CD4-positive, alpha-beta T cell treated with Interleukin-17A for 1 hour (primary cell): ENCODE data around the gene COL4A1.

ENCODE experiments used
- DNase-seq: peaks from one replicate; pipeline ENCODE4 v3.0.0-alpha.2; 2020

COL4A1 gene

GRCh38 chr13:110186231-110186855 is 120.6 kb downstream of the COL4A1 start:
- DNase-seq: no peak

GRCh38 chr13:110185696-110186095 is 121.3 kb downstream of the COL4A1 start:
- no peak for DNase-seq

DNA sequence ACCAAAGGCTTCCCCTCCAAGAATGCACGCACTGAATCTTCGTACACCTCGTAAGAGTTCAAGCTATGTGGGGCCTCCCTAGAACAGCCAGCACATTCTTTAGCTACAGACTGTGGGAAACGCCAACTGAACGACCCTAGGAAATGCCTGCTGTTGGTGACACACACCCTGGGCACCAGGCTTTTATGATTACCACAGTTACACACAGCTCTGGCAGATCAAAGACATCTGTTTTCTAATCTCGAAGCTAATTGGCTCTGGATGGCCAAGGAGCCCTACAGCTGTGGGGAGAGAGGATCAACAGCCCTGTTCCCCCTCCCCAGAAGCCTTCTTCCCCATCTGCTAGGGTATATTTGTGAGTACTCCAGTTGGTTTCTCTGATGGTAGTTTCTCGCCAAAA is 123.0 kb downstream of the COL4A1 start:
- no peak for DNase-seq

- DNase-seq: no peak
Observed at GRCh38 chr13:110182461-110182860, 124.5 kb downstream of the COL4A1 start.

DNA sequence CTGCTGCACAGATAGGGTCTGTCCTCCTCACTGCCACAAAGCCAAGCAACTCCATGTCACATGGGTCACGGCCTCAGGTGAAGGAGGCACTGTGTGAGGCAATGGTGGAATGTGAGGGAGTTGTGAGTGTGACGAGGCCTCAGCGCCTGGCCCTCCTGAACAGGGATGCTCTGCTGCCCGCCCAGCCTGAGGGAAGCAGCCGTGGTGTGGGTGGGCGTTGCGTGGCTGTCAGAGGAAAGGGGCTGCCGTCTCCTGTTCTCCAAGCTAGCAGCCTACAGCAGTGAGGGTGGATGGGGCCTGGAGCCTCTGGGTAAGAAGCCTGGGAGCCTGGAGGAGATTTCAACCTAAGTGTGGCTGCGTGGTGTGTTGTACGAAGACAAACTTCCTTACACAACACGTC is 125.0 kb downstream of the COL4A1 start:
- no peak for DNase-seq

- no peak for DNase-seq
Observed at GRCh38 chr13:110179857-110180147, 127.2 kb downstream of the COL4A1 start.

GRCh38 chr13:110179116-110179856 is 127.7 kb downstream of the COL4A1 start:
- DNase-seq: no peak

GRCh38 chr13:110177790-110178189 is 129.2 kb downstream of the COL4A1 start:
- DNase-seq: no peak

DNA sequence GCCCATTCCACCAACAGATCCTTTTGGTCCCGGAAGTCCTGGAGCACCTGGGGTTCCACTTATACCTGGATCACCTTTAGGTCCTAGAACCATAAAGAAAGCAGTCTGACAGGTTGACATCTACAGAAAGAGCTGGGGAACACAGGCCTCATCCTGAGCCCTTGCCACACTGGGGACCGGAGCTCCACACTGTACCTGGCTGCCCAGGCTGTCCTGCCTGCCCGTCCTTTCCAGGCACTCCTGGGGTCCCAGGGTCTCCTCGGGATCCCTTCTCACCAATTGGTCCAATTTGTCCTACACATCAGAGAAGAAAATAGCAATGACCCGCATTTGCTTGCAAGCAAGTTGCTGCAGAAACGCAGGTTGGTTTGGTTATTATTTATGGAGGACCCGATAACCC is 130.5 kb downstream of the COL4A1 start:
- DNase-seq: no peak

DNA sequence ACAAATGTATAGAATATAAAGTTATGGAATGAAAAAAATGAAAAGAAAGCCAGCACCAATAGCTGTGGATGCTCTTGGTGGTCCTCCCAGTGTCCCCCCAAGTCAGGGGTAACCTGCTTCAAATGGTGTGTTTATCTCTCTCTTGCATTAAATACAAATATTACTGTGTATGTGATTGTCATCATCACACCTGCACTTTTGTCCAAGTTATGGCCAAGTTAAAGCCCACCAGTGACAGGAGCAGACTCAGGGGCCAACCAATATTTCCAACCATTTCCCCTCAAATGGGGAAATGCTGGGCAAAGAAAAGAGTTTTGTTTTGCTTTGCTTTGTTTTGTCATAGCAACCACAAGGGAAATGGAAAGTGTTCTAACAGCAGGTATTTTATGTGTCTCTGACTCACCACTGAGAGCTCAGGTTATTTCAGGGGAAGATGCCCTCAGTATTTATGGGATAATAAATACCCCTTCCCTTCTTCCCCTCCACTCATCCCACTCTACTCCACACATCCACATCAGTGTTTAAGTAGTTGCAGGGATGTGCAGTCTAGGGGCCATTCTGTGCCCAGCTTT is 133.6 kb downstream of the COL4A1 start:
- DNase-seq: no peak

DNA sequence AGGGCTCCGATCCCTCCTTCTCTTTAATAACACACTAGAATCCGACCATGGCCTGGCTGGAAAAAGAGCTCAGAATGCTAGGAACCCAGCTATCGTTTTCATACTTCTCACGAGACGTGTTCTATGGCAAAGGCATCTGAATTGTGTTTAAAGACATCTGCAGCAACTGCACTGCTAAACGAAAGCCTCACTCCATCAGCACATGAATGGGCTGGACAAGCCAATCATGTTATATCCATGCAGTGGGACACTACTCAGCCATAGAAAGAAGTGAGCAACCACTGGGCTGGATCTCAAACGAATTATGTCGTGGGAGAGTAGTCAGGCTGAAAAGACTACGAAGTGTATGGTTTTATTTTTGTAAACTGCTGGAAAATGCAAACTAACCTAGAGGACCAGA is 136.1 kb downstream of the COL4A1 start:
- no peak for DNase-seq

DNA sequence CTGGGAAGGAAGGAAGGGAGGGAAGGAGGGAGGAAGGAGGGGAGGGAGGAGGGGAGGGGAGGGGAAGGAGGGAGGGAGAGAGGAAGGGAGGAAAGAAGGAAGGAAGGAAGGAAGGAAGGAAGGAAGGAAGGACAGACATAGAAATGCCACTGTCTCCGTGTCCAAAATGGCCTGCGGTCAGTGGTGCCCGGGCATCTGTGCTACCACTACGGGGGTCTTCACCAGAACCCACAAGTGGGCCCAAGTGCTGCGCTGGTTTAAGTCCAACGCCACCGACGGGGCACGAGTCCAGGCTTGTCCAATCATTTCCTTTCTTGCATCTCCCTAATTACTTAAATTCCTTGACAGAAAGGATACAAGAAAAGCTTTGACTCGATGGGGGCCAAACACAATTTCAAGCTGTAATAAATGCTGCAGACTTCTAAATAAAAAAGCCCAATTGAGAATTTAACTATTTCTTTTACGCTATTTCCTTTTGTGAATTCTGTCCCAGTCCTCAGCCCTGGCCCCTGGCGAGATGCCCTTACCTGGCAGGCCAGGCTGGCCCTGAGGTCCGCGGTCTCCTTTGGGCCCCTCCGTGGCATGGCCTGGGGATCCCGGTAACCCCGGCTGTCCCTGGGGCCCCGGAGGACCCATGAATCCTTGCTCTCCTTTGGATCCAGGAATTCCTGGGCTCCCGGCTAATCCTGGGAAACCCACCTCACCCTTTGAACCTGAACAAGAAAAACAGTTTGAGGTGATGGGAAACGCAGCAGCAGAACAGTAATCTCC is 136.8 kb downstream of the COL4A1 start:
- no peak for DNase-seq

GRCh38 chr13:110168999-110169933 is 137.7 kb downstream of the COL4A1 start:
- DNase-seq: no peak

GRCh38 chr13:110166598-110166997 is 140.4 kb downstream of the COL4A1 start:
- no peak for DNase-seq

- DNase-seq: no peak
Observed at GRCh38 chr13:110164706-110165105, 142.3 kb downstream of the COL4A1 start.

- no peak for DNase-seq
Observed at GRCh38 chr13:110162866-110163658, 143.9 kb downstream of the COL4A1 start.

- no peak for DNase-seq
Observed at GRCh38 chr13:110162053-110162452, 144.9 kb downstream of the COL4A1 start.

DNA sequence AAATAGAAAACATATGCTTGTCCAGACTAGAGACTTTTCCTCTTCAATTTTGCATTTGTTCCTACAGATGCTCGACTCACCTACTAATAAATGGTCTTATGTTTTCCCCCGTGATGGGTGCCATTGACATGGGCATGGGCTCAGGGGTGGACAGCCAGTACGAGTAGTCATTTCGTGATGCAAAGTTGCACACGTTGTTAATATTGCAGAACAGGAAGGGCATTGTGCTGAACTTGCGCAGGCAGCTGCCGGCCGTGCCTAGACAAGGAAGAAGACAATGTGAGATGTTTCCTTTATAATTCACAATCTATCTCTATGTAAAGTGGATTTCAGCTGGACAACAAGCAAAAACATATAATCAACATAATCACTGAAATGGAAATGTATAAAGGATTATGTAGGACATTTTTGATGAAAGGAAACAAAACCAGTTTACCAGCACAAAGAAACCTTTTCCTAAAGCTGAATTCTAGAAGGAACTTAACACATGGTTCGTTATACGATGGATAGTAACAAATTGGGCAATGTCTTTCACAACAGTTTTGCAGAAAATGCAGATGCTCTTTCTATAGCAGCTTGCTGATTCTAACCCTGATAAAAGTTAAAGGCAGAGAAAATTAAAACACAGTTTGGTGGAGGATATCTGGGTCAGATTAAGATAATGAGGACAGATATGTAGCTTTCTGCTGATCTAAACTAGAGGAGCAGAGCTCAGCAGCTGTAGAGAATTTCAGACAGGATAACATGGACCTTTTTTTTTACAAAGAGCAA is 145.7 kb downstream of the COL4A1 start:
- no peak for DNase-seq

DNA sequence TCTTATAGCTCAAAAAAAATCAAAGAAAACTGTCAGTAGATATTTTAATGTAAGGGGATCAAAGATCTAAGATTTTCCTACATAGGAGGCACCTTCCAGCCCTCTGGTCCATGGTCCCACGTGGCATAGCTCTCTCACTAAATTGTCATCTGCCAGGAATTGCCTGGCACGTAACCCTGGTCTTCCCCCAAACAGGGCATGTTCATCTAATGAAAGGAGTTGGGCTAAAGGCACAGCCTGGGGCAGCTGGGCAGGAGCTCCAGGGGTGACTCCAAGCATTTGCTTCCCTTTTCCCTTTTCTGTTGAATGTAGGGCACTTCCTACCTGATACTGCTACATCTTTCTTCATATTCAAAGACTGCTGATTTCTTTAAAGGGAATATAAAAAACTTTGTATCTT is 148.7 kb downstream of the COL4A1 start:
- no peak for DNase-seq

- DNase-seq: no peak
Observed at GRCh38 chr13:110157718-110158117, 149.2 kb downstream of the COL4A1 start.
